ENCODE results near the gene RRBP1. TPM values are rescaled to one million over a fixed set of nuclear protein-coding genes. Genes with fewer than 3 reads are reported as not detected.

The RRBP1 gene
- total and polyA plus RNA-seq, 2 donors (not counting 3 experiments of a cell fraction or from before 2014, with no cell fraction given), result 50.3 to 236 TPM

- intact Hi-C loops (cut with micrococcal nuclease) (no loop called here), dilution Hi-C loops (cut with MboI; ENCODE audit: extremely low pct_ligation_motif_present, low sequenced_read_pairs) (no loop called here)
- BruUV-seq (replicated peaks), result no TSS peak
- Histone ChIP-seq H3K36me3 (ENCODE audit: control insufficient read depth in 2 of 2, extremely low read depth in 1 of 2, insufficient read depth in 2 of 2, low read length in 2 of 2) (peaks cover 23 to 87% of the 10 kb centered on the region in 2 experiments), H3K79me2 (ENCODE audit: control insufficient read depth, insufficient read depth, low read length) (no peaks in the 10 kb centered on the region), H4K20me1 (replicated peaks; ENCODE audit: control insufficient read depth, extremely low read depth, insufficient read depth, low read length) (no peaks in the 10 kb centered on the region), H3K9me3 (replicated peaks; ENCODE audit: control insufficient read depth, insufficient read depth, low read length) (no peaks in the 10 kb centered on the region), H3K9ac (replicated peaks; ENCODE audit: extremely low read depth, insufficient read depth, low read length) (no peak overlapping the region), H3K9me1 (replicated peaks; ENCODE audit: control insufficient read depth, extremely low read depth, insufficient read depth, low read length) (no peaks in the 10 kb centered on the region), H3K4me3 (replicated peaks in 1 of 3; ENCODE audit: insufficient read depth in 1 of 3, low read depth in 1 of 3, low read length in 3 of 3) (no peak overlapping the region), H3K27ac (ENCODE audit: insufficient read depth, low read depth, low read length) (no peak overlapping the region), H3K27me3 (ENCODE audit: control insufficient read depth in 2 of 2, insufficient read depth in 2 of 2, low read length in 2 of 2) (no peaks in the 10 kb centered on the region), H2AFZ (ENCODE audit: low read depth, low read length) (no peak overlapping the region), H3K4me2 (ENCODE audit: insufficient read depth, low read length) (no peak overlapping the region), H3K4me1 (ENCODE audit: control insufficient read depth, extremely low read depth, insufficient read depth, low read length) (no peaks in the 10 kb centered on the region)
- FAIRE-seq (no peak), DNase-seq (ENCODE audit: low read depth, low spot score) (no peak)
- POLR2A ChIA-PET, result no interaction called here
- no peak for TF ChIP-seq EZH2 (IDR thresholded peaks at IDR 0.05; ENCODE audit: borderline replicate concordance, low read depth, low read length, severe bottlenecking)
- TF ChIP-seq FOS (IDR thresholded peaks at IDR 0.05; ENCODE audit: borderline replicate concordance, insufficient read depth, low read length), result no peak
- TF ChIP-seq MYC (IDR thresholded peaks at IDR 0.05; ENCODE audit: low read depth, low read length), result no peak
- TF ChIP-seq MAX (IDR thresholded peaks at IDR 0.05; ENCODE audit: insufficient read depth, insufficient read length), result no peak
- no peak for TF ChIP-seq CTCF (IDR thresholded peaks at IDR 0.05; ENCODE audit: extremely low read depth in 1 of 2, insufficient read depth in 1 of 2, low read depth in 1 of 2, low read length in 2 of 2)
- CTCF ChIA-PET, result interaction anchor here (0.9 to 1.6 kb wide), 4 partner anchors 10 to 304 kb away, joined by 3 to 4 read pairs (median 4); no protein-coding TSS in a partner anchor
These were observed 47.2 kb downstream of the RRBP1 start for GRCh38 chr20:17634661-17635331.
